Retinal pigment epithelial cell (primary cell): ENCODE data around the gene NFIB.

Experiments
- DNase-seq: peaks from one replicate; pipeline ENCODE4 v3.0.0-alpha.2; 2010; ENCODE audit warnings: low read depth
- H3K4me3 ChIP-seq: 2 replicates; pipeline ENCODE4 v1.5.1; 2011; ENCODE audit warnings: mild to moderate bottlenecking, low read length, control low read depth, moderate library complexity
- CTCF ChIP-seq: conservative IDR thresholded peaks from 2 replicates; pipeline ENCODE4 v1.5.1; 2011; ENCODE audit warnings: low read depth, low read length, control low read depth, inconsistent platforms

The NFIB gene

DNA sequence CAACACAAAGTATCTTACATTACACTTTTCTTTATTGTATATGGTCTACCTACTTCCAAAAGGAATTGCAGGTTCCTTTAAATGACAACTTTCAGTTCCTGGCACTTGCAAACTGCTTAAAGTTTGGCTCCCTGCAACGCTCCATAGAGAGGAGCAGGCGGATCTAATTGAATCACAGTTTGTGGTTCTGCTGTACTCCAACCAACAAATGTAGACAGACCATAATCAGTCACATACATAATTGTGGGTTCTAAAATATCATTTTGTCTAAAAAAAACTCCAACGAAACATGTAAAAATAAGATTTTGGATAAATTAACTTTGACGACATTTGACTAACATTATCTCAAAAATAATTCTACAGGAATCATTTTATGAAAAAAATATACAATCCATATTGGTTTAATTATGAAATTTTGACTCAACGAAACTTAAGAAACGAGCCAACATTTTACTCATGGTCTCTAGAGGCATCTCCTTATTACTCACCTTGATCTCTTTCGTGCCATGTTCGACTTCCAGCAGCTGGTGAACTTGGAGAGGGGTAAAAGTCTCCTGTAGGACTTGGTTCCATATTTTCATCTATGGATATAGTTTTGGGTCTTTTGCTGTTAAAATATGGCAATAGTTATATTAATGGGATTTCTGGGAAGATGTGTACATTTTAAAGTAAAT lies 167.6 kb downstream of the NFIB start:
- no peak for DNase-seq
- no peak for TF ChIP-seq CTCF
- no peak overlapping the region for H3K4me3 ChIP-seq

GRCh38 chr9:14144215-14144614 lies 169.7 kb downstream of the NFIB start:
- no peak for DNase-seq
- H3K4me3 ChIP-seq: no peak overlapping the region
- TF ChIP-seq CTCF: no peak

- TF ChIP-seq CTCF: no peak
- H3K4me3 ChIP-seq: no peak overlapping the region
- DNase-seq: no peak
Observed at GRCh38 chr9:14141699-14142098, 172.2 kb downstream of the NFIB start.

DNA sequence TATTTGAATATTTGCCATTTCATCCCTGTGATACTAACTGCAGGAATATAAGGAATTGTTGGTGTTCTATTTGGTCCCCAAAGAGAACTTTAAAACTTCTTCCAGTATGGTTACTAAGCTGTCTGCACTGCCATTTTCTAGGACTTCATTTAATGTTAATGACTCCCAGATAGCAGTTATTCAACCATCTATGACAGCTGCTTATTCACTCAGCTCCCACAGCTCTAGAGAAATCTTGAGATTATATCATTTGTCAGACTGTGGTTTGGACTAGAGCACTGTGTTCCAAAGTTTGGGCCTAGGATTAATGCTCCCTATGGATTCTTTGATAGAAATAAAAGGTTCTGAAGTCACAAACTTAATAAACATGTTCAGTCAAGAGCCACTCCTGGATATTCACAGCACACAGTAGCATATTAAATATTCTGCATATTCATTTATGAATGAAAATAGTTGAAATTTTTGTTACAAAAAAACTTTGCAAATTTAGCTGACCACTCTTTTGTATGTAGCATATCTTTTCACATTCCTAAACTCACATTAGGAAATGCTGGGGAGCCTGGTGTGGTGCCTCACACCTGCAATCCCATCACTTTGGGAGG lies 173.7 kb downstream of the NFIB start:
- no peak for TF ChIP-seq CTCF
- H3K4me3 ChIP-seq: no peak overlapping the region
- DNase-seq: no peak

DNA sequence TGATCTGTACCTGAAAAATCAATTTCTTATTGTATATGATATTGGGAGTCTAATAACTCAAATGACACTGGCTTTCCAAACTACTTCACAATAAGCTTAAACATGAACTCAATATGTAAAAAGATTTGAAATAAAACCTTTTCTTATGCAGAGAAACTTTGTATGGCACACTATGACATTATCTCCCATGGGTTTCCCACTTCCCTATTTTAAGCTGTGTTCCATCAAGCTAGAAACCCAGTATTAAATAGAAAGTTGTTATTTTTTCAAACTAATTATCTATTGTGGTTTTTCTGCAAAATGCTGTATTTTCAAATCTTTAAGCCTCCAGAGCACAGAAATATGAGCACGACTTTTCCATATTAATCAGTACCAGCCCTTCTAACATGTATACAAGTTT lies 174.7 kb downstream of the NFIB start:
- no peak for TF ChIP-seq CTCF
- H3K4me3 ChIP-seq: no peak overlapping the region
- DNase-seq: no peak

GRCh38 chr9:14136646-14137370 lies 177.1 kb downstream of the NFIB start:
- no peak for TF ChIP-seq CTCF
- H3K4me3 ChIP-seq: no peak overlapping the region
- DNase-seq: no peak
